Peyer's patch (tissue), 4 donors: ENCODE measurements around the gene SLC25A23.

Experiments used
- POLR2A ChIP-seq, 2 donors: fragments of 450-650 bp; IDR thresholded peaks; one replicate each; pipeline ENCODE4 v1.5.1; 2017; ENCODE audit warnings: antibody characterized with exemption in 2 of 2, mild to moderate bottlenecking in 2 of 2, moderate library complexity in 2 of 2
- TF ChIP-seq, protein P1 (sequence below), 6 experiments: fragments of 450-650 bp in 4 of 6; fragments of 200-600 bp in 2 of 6; sonication (generic) in 1 of 6; IDR thresholded peaks; one replicate each; pipeline ENCODE4 v1.5.1; 2017 to 2019; ENCODE audit warnings: antibody characterized with exemption in 6 of 6, mild to moderate bottlenecking in 3 of 6, moderate library complexity in 1 of 6

DNA sequence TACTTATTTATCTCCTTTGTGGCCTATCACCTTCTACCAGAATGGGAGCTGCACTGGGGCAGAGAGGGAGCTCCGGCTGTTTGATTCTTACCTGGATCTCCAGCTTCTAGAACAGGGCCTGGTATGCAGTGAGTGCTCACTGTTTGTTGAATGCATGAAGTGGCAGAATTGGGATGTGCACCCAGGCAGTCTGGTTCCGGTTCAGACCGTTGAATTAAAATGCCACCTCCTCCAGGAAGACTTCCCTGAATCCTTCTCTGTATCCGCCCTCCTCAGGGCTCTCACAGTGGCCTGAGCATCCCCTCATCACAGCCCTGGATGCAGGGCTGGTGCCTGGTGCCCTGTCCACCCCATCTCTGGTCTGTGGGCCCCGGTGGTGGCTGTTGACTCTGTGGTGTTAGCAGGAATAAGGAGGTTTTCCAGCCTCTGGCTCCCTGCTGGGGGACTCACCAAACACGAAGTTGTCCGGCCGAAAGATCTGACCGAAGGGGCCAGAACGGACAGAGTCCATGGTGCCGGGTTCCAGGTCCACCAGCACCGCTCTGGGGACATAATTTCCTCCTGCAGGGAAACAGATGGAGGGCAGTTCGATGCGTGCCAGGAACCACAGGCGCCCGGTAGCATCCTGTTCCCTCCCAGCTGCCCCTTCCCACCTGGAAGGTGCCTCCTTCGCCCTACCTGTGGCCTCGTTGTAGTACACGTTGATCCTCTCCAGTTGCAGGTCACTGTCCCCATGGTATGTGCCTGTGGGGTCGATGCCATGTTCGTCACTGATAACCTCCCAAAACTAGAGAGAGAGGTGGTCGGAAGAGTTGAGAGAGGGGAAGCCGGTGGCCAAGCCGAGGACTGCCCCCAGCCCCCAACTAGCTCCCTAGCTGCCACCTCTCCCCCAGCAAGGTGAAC lies 41.5 kb upstream of the SLC25A23 start:
- TF ChIP-seq, protein P1, sequence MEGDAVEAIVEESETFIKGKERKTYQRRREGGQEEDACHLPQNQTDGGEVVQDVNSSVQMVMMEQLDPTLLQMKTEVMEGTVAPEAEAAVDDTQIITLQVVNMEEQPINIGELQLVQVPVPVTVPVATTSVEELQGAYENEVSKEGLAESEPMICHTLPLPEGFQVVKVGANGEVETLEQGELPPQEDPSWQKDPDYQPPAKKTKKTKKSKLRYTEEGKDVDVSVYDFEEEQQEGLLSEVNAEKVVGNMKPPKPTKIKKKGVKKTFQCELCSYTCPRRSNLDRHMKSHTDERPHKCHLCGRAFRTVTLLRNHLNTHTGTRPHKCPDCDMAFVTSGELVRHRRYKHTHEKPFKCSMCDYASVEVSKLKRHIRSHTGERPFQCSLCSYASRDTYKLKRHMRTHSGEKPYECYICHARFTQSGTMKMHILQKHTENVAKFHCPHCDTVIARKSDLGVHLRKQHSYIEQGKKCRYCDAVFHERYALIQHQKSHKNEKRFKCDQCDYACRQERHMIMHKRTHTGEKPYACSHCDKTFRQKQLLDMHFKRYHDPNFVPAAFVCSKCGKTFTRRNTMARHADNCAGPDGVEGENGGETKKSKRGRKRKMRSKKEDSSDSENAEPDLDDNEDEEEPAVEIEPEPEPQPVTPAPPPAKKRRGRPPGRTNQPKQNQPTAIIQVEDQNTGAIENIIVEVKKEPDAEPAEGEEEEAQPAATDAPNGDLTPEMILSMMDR (IDR thresholded peaks at IDR 0.05), result no peak
- TF ChIP-seq POLR2A (IDR thresholded peaks at IDR 0.05), result no peak
